HG03558 (cell line): Measurements from ENCODE around the gene QPRT.
"Not testable (repeated sequence)": the region's sequence is repeated elsewhere in the genome, so short reads cannot be mapped to it uniquely, and the experiment has no call there.

ENCODE experiments used
- ATAC-seq: cut with Tn5 transposase; IDR thresholded peaks from one replicate; pipeline ENCODE4 v1.9.1; 2021; ENCODE audit warnings: moderate number of reproducible peaks; ENCODE audit not compliant: unreplicated experiment; ENCODE audit errors: extremely low read depth

The QPRT gene

DNA sequence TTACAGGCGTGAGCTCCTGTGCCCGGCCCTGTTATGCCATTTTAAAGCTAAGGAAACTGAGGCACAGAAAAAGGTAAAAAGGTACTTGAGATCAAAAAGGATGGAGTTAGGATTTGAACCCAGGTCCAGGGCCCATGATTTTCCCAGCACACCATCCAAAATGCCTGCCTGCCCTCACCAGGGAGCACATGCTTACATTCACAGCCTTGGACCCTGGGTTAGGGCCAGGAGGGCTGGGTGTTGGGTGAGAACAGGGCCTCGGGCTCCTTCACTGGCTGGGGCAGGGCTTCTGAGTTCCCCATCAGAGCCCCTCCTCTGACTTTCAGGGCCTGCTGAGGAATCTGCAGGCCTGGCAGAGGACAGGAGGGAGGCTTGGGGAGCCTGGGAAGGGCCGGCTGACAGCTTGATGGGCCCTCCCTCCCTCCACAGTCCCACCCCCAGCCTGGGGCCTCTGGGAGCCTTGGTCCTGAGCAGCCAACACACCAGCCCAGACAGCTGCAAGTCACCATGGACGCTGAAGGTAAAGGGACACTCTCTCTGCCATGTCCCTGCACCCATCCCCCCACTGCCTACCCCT lies at the start of gene QPRT:
Gene QPRT (plus strand): TSS at position 490 of the 577 bp plus-strand sequence. CDS start 18 bp downstream, at position 508.
- no peak for ATAC-seq

DNA sequence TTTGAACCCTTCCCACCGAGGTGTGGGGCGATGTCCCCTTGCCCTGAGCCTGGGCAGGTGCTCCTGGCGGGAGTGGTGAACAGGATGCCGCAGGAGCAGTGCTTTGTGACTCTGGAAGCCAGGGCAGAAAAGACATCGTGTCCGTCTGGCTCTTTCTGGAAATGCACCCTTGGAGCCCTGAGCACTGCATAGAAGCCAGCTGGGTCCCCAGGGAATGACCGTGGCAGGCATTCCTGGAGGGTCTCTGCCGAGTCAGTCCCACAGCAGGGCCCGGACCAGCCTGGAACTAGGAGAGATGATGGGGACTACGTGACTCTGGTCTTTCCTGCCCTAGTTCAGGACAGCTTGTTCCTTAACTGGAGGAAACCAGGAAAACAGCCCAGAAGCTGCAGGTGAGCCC lies 49.7 kb upstream of the QPRT start:
- ATAC-seq: not testable (repeated sequence)

DNA sequence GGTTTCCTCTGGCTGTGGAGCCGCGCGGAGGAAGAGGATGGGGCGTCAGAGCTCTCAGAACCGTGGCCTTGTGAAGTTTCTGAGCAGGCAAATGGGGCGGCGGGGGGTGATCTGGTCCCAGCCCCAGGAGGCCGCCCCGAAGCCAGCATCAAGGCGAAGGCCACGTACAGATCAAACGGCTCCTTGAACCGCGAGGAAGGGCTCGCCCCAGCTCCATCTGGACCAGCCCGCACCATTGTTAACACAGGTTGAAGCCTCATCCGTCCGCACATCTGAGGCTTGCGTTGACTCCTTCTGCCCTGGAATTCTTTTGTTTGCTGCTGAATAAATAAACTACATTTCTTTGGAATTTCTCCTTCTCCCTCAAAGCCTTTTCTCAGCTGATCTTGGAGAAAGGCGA lies 47.3 kb upstream of the QPRT start:
- not testable (repeated sequence) for ATAC-seq

DNA sequence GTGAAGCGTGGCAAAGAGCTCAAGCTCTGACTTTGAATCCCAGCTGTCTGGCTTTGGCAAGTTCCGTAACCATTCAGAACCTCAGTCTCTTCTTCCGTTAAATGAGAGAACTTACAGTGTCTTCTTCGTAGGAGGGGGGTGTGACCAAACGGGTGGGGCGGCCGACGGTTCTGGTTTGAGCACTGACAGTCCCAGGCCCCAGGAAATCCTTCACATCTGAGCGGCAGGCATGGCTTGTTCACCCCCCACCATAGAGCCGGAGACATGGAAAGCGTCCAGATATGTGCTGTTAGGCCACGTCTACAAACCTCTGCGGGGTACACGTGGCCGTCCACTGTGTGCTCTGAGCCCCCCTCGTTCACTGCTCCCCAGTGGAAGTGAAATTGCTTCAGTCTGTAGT lies 43.1 kb upstream of the QPRT start:
- ATAC-seq: not testable (repeated sequence)

DNA sequence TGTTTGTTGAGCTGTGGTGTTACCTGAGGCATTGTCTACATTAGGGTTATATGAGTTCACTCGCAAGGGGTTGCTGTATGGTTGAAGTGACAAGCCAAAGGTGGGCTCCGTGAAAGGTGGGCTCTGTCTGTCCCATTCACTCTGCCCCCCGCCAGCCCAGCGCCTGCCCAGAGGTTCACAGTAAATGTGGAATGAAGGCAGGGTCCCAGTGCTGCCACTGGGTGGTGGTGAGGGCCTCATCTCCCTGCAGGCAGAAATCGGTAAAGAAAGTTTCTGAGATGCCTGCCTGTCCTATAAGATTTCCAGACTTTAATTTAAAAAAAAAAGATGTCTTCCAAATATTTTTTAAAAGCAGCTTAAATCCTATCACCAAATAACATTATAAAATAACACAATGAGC lies 42.6 kb upstream of the QPRT start:
- ATAC-seq: not testable (repeated sequence)

DNA sequence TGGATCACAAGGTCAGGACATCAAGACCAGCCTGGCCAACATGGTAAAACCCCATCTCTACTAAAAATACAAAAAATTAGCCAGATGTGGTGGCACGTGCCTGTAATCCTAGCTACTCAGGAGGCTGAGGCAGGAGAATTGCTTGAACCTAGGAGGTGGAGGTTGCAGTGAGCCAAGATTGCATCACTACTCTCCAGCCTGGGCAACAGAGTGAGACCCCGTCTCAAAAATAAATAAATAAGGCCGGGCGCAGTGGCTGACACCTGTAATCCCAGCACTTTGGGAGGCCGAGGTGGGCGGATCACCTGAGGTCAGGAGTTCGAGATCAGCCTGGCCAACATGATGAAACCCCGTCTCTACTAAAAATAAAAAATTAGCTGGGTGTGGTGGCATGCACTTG lies 40.2 kb upstream of the QPRT start:
- ATAC-seq: not testable (repeated sequence)

DNA sequence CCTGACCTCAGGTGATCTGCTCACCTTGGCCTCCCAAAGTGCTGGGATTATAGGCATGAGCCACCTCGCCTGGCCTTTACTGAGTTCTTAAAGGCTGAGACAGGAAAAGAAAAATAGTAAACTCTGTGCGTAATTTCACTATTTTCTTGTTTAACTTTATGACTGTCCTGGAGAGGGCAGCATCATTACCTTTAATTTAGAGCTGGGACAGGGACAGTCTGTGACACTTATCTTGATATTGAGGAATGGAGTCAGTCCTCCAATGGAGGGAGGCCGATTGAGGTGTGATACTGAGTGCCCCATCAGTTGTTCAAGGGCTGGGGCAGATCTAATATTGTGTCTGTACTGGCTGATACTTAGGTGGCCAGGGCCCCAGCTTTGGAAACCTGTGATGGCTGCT lies 37.4 kb upstream of the QPRT start:
- no peak for ATAC-seq

DNA sequence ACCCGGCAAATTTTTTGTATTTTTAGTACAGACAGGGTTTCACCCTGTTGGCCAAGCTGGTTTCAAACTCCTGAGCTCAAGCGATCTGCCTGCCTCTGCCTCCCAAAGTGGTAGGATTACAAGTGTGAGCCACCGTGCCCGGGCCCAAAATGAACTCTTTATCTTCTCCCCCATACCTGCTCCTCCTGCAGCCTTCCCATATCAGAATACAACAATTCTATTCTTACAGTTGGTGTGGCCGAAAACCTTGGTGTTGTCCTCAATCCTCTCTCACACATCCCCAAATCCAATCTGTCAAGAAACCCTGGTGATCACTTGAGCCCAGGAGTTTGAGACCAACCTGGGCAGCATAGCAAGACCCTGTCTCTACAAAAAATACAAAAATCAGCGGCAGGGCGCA lies 35.4 kb upstream of the QPRT start:
- ATAC-seq: no peak

DNA sequence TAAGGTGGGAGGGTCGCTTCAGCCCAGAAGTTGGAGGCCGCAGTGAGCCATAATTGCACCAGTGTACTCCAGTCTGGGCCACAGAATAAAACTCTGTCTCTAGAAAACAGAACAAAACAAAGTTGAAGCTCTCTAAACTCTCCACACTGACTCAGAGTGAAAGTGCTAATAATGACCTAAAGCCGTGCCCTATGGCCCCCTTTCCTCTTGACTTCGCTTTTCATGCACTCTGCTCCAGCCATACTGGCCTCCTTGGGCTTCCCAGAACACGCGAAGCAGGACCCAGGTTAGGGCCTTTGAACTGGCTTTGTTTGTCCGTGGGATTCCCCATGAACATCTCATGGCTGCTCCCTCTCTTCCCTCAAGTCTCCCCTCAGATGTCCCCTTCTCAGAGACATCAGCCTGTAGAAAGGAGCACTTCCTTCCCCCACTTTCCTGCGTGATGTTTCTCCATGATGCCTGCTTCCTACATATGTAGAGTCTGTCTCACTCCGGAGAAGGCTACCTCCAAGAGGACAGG lies 34.6 kb upstream of the QPRT start:
- ATAC-seq: no peak

DNA sequence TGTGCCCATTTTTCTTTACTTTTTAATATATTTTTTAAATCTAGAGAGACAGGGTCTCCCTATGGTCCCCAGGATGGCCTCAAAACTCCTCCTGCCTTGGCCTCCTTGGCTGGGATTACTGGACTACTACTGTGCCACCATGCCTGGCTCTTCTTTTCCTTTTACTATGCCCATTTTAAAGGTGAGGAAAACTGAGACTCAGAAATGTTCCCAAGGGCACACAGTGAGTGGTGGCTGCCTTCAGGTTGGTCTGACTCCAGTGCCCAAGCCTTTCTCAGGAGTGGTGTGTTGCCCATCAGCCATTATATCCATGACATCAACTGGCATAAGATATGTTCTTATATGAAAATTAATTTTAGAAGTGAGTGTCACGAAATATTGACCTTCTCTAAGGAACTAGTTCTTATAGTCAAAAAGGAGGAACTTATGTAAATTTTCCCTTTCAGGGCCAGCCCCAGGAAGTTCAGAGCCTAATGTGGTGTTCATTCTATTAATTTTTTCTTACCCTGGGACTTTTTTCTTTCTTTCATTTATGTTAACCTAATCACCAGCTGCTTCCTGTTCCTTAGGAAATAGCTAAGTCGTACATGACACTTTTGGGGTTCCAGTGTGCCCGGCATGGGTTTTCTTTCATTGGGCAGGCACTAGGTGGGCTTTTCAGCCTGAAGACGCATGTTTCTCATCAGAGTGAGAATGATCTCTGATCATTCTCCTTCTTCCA lies 33.8 kb upstream of the QPRT start:
- ATAC-seq: no peak

DNA sequence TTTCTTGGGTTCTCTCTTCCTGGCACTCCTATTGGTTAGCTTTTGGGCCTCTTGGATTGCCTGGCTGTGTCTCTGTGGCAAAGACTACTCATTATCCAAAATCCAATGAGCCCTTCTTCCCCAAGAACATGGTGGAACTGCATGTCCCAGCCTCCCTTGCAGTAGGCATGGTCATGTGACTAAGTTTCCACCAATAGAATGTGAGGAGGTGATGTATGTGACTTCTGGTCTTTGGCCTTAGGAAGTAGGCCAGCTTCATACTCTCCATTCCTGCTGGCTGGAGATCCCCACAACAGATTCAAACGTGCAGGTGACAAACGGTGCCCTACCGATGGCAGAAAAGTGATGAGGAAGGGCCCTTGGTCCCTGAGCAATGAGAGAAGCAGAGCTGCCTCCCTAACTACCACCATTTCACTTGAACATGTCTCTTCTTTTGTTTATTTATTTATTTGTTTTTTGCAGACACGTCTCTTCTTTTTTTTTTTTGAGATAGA lies 33.2 kb upstream of the QPRT start:
- ATAC-seq: no peak

DNA sequence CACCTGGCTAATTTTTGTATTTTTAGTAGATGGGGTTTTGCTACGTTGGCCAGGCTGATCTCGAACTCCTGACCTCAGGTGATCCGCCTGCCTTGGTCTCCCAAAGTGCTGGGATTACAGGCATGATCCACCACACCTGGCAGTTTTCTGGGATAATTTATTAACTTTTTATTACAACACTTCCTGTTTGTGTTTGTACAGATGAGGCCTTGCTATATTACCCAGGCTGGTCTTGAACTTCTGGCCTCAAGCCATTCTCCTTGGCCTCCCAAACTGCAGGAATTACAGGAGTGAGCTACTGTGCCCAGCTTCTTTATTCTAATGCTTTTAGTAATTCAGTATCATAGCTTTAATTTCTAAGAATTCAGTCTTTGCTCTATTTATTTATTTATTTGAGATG lies 32.0 kb upstream of the QPRT start:
- no peak for ATAC-seq

DNA sequence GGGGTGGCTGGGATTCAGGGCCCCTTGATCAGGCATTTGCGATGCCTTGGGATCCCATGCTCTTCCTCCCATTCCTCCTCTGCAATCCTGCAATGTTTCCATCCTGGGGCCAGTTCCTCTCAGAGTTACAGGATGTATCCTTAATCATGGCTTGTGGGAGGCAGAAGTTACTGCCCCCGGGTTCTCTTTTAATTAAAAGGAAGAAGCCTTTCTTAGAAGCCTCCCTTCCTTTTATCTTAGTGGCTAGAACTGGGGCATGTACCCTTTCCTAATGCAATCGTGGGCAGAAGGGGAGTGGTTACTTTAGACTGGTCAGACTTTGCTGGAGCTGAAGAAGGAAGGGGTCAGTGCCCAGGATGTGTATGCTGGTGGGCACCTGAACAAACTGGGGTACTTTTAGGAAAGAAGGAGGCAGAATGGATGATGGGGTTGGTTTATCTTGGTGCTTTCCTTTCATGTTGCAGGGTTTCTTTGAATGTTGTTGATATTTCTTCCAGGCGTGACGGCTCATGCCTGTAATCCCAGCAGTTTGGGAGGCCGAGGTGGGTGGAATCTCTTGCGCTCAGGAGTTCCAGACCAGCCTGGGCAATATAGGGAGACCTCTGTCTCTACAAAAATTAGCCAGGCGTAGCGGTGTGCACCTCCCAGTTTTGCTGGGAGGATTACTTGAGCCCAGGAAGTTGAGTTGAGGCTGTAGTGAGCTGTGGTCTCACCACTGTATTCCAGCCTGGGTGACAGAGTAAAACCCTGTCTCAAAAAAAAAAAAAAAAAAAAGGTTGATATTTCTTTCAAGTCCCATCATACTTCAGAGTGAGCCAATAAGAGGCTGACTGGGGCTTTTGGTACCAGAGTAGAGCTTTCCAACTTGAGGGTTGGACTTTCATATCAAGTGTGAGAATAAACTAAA lies 29.1 kb upstream of the QPRT start:
- no peak for ATAC-seq

DNA sequence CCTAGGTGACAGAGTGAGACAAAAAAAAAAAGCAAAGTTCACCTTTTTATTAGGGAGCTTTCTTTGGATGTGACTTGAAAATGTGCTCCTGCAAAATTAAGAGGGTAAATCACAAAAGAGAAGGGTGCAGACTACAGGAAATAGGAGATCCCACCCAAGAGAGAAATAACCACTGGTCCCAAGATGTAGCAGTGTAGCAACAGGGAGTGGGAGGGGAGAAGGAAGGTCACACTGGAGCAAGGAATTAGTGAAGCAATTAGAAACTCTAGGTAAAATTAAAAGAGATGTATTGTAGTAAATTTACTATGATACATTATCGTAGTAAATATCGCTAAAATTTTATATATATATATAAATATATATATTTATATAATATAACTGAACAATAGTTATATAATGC lies 28.2 kb upstream of the QPRT start:
- ATAC-seq: no peak

DNA sequence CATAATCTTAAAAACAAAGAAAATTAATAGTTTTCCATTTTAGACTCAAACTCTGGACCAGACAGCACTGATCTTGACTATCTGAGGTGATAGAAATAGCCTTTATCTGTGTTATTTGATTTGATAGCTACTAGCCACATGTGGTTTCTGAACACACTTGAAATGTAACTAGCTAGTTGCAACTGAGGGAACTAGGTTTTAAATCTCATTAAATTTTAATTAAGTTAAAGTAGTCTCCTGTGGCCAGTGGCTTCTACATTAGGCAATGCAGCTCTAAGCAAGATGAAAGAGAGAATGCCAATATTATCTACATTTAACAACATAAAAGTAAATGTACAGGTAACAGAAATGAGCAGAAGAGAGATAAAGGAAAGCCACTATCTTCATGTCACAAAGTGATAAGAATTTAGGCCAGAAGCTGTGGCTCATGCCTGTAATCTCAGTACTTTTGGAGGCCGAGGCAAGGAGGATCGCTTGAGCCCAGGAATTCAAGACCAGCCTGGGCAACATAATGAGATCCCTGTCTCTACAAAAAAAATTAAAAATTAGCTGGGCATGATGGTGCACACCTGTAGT lies 27.1 kb upstream of the QPRT start:
- ATAC-seq: no peak

DNA sequence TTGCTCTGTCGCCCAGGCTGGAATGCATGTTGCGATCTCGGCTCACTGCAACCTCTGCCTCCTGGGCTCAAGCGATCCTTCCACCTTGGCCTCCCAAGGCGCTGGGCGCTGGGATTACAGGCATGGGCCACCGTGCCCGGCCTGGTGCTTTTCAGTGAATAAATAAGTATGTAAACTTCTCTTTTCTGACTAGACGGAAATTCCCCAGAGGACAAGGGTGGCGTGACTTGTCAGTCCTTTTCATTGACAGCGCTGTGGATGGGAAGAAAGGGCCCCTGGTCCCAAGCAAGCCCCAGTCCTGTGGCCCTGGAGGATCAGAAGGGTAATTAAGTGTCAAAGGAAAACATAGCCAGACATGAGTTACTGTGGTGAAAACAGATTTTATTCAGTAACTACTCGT lies 25.5 kb upstream of the QPRT start:
- no peak for ATAC-seq

DNA sequence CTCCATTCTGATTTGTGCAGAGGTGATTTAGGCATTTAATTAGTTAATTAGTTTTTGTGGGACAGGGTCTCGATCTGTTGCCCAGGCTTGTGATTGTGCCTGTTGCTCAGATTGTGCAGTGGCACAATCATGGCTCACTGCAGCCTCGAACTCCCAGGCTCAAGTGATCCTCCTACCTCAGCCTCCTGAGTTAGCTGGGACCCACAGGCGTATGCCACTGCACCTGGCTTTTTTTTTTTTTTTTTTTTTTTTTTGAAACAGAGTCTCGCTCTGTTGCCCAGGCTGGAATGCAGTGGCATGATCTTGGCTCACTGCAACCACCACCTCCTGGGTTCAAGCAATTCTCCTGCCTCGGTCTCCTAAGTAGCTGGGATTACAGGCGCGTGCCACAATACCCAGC lies 25.1 kb upstream of the QPRT start:
- not testable (repeated sequence) for ATAC-seq

DNA sequence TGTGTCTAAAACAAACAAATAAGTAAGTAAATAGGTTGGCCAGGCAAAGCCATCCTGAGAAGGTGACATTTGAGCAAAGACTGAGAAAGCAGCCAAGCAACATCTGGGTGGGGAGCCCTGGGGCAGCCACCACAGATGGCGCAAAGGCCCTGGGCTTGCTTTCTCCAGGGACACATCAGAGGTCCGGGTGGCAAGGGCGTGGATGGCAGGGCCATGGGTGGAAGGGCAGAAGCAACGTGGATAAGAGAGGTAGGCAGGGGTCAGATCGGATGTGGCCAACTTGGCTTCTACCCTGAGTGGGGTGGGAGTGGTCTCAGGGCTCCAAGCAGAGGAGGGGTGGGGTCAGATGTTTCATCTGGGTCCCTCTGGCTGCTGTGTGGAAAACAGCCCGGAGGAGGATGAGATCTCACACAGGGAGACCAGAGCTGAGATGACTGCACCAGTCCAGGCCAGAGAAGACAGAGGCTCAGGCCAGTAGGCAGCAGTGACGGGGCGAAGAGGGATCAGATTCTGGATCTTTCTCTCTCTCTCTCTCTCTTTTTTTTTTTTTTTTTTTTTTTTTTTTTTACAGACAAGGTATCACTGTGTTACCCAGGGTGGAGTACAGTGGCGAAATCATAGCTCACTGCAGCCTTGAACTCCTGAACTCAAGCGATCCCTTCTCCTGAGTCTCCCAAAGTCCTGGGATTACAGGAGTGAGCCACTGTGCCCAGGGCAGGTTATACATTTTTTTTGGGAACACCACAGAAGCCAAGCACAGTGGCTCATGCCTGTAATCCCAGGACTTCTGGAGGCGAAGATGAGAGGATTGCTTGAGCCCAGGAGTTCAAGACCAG lies 22.1 kb upstream of the QPRT start:
- no peak for ATAC-seq

DNA sequence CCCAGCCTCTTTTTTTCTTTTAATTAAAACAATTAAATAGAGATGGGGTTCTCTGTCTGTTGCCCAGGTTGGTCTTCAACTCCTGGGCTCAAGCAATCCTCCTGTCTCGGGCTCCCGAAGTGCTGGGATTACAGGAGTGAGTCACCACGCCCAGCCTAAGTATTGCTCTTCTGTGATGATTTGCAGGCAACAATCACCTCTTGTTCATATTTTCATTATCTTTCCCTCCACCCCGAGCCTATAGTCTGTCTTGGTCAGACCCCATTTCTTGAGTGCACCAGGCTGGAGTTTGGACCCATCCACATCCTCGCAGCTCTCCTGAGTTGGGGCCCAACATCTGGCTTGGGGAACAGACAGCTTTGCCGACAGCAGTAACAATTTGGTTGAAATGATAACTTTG lies 20.3 kb upstream of the QPRT start:
- ATAC-seq: no peak
